HepG2 (cell line): ENCODE results near the gene RTN4RL2. TPM values are rescaled to one million over a fixed set of nuclear protein-coding genes. Genes with fewer than 3 reads are reported as not detected.
A peak's percentile ranks its signal among the peaks of the same experiment; 100 is the strongest.

Source experiments
- BCLAF1 ChIP-seq: fragments of 450-650 bp; IDR thresholded peaks from 2 replicates; pipeline ENCODE4 v1.6.1; 2017; ENCODE audit warnings: mild to moderate bottlenecking
- DNMT1 ChIP-seq: sonication (generic); formaldehyde crosslinking; IDR thresholded peaks from 2 replicates; pipeline ENCODE4 v1.5.1; 2020; ENCODE audit warnings: mild to moderate bottlenecking, missing genetic modification reagents
- EEA1 ChIP-seq: sonication (generic); formaldehyde crosslinking; IDR thresholded peaks from 2 replicates; pipeline ENCODE4 v1.5.1; 2020; ENCODE audit warnings: mild to moderate bottlenecking, missing genetic modification reagents, borderline replicate concordance
- FOXP4 ChIP-seq: sonication (generic); formaldehyde crosslinking; IDR thresholded peaks from 2 replicates; pipeline ENCODE4 v1.4.0; 2020; ENCODE audit warnings: missing genetic modification reagents
- GFI1 ChIP-seq: sonication (generic); formaldehyde crosslinking; IDR thresholded peaks from 2 replicates; pipeline ENCODE4 v1.5.0; 2020; ENCODE audit warnings: missing genetic modification reagents, mild to moderate bottlenecking, borderline replicate concordance
- HCFC1 ChIP-seq: fragments of 150-350 bp; IDR thresholded peaks from 2 replicates; pipeline ENCODE4 v1.6.1; 2014; ENCODE audit warnings: low read depth, low read length
- JUNB ChIP-seq: sonication (generic); formaldehyde crosslinking; IDR thresholded peaks from 2 replicates; pipeline ENCODE4 v1.8.0; 2022; ENCODE audit warnings: missing genetic modification reagents, mild to moderate bottlenecking, borderline replicate concordance
- KDM6A ChIP-seq: IDR thresholded peaks from 2 replicates; pipeline ENCODE4 v1.6.1; 2016; ENCODE audit warnings: low read depth
- MXD3 ChIP-seq: IDR thresholded peaks from 2 replicates; pipeline ENCODE4 v1.6.1; 2016; ENCODE audit warnings: mild to moderate bottlenecking, missing biosample characterization, missing genetic modification reagents
- PATZ1 ChIP-seq: sonication (generic); formaldehyde crosslinking; IDR thresholded peaks from 2 replicates; pipeline ENCODE4 v1.4.0; 2020; ENCODE audit warnings: missing genetic modification reagents
- SPEN ChIP-seq: sonication (generic); formaldehyde crosslinking; IDR thresholded peaks from 2 replicates; pipeline ENCODE4 v1.5.1; 2020; ENCODE audit warnings: low read depth, mild to moderate bottlenecking, missing genetic modification reagents
- TARDBP ChIP-seq: sonication (generic); formaldehyde crosslinking; IDR thresholded peaks from 2 replicates; pipeline ENCODE4 v1.8.0; 2022; ENCODE audit warnings: mild to moderate bottlenecking, missing genetic modification reagents
- THAP9 ChIP-seq: sonication (generic); formaldehyde crosslinking; IDR thresholded peaks from 2 replicates; pipeline ENCODE4; 2020; ENCODE audit warnings: missing genetic modification reagents, mild to moderate bottlenecking, borderline replicate concordance
- YY1 ChIP-seq: IDR thresholded peaks from 2 replicates; pipeline ENCODE4 v1.6.1; 2011; ENCODE audit warnings: low read length, low read depth, moderate library complexity, mild to moderate bottlenecking; ENCODE audit not compliant: insufficient read depth, insufficient replicate concordance
- ZFP36L2 ChIP-seq: sonication (generic); formaldehyde crosslinking; IDR thresholded peaks from 2 replicates; pipeline ENCODE4 v1.4.0; 2020; ENCODE audit warnings: missing genetic modification reagents
- ZNF326 ChIP-seq: sonication (generic); formaldehyde crosslinking; IDR thresholded peaks from 2 replicates; pipeline ENCODE4 v1.4.0; 2020; ENCODE audit warnings: missing genetic modification reagents, borderline replicate concordance
- ZNF383 ChIP-seq: sonication (generic); formaldehyde crosslinking; IDR thresholded peaks from 2 replicates; pipeline ENCODE4 v1.4.0; 2020; ENCODE audit warnings: missing genetic modification reagents, mild to moderate bottlenecking, borderline replicate concordance
- ZNF558 ChIP-seq: sonication (generic); formaldehyde crosslinking; IDR thresholded peaks from 2 replicates; pipeline ENCODE4 v1.9.0; 2022; ENCODE audit warnings: mild to moderate bottlenecking, missing genetic modification reagents, borderline replicate concordance
- ZNF605 ChIP-seq: sonication (generic); formaldehyde crosslinking; IDR thresholded peaks from 2 replicates; pipeline ENCODE4 v1.8.0; 2022; ENCODE audit warnings: mild to moderate bottlenecking, missing genetic modification reagents
- polyA plus RNA-seq, 8 experiments: library from polyadenylated mRNA; depleted of rRNA in 3 of 8; stranded (reverse) in 7 of 8; unstranded in 1 of 8; fragments of >200 nt; fragmentation: Illumina TruSeq in 4 of 8; extraction: Trizol in 4 of 8; gene quantifications; 2 replicates each; pipeline versions ENCODE4 v1.2.1 to v1.2.3, GENCODE V29; 2011 to 2016; ENCODE audit warnings: low read depth in 4 of 8, missing spikeins in 1 of 8, mixed read lengths in 1 of 8; ENCODE audit not compliant: insufficient read depth in 1 of 8
- total RNA-seq, 5 experiments: library from RNA; depleted of rRNA; stranded (reverse); fragments of >200 nt; fragmentation: Illumina TruSeq; extraction: Trizol; gene quantifications; 2 replicates each; pipeline ENCODE4 v1.2.3, GENCODE V29; 2016; ENCODE audit warnings: low read depth in 1 of 5

The RTN4RL2 gene
- total and polyA plus RNA-seq, 2 of the 13 experiments (the other 11 are each of a cell fraction or from before 2014, with no cell fraction given) = 1.3 to 4.3 TPM

GRCh38 chr11:57502870-57503269 is 42.5 kb downstream of the RTN4RL2 start (continued):
- TF ChIP-seq THAP9 (CRISPR knock-in tag) (no peak), HCFC1 (no peak), YY1 (no peak), FOXP4 (CRISPR knock-in tag) (peak; percentile 68), EEA1 (CRISPR knock-in tag) (no peak), ZFP36L2 (no peak), BCLAF1 (no peak), ZNF326 (CRISPR knock-in tag) (no peak), GFI1 (peak; percentile 24; the same call in 1 of the 2 replicates), DNMT1 (CRISPR knock-in tag) (no peak), PATZ1 (CRISPR knock-in tag) (peak; percentile 53; the same call in 1 of the 2 replicates), TARDBP (CRISPR knock-in tag) (0 out of 2 replicates have a peak, but pooled peaks have one; percentile 44), MXD3 (CRISPR knock-in tag) (no peak), JUNB (CRISPR knock-in tag) (no peak), ZNF558 (CRISPR knock-in tag) (no peak), ZNF383 (CRISPR knock-in tag) (no peak), KDM6A (CRISPR knock-in tag) (peak; percentile 41; the same call in 1 of the 2 replicates), SPEN (peak; percentile 68; the same call in 1 of the 2 replicates), ZNF605 (CRISPR knock-in tag) (no peak)
